GM23248 (cell line): ENCODE measurements around the gene METTL1. TPM values are rescaled to one million over a fixed set of nuclear protein-coding genes. Genes with fewer than 3 reads are reported as not detected.

Experiments
- DNase-seq: peaks from one replicate; pipeline ENCODE4 v3.0.0-alpha.2; 2015
- H2AFZ ChIP-seq: fragments of 200-600 bp; sonication (generic); 2 replicates; pipeline ENCODE4 v1.6.1; 2016; ENCODE audit warnings: antibody characterized with exemption
- H3F3A ChIP-seq: fragments of 200-600 bp; sonication (generic); 2 replicates; pipeline ENCODE4 v1.6.1; 2016; ENCODE audit warnings: mild to moderate bottlenecking, antibody characterized with exemption, mixed run types; ENCODE audit not compliant: insufficient read depth
- H3K27ac ChIP-seq: fragments of 200-600 bp; sonication (generic); 2 replicates; pipeline ENCODE4 v1.5.1; 2016; ENCODE audit warnings: mild to moderate bottlenecking
- H3K27me3 ChIP-seq: fragments of 200-600 bp; sonication (generic); replicated peaks from 2 replicates; pipeline ENCODE4 v1.6.1; 2016; ENCODE audit warnings: mild to moderate bottlenecking; ENCODE audit not compliant: insufficient read depth
- H3K36me3 ChIP-seq: fragments of 200-600 bp; sonication (generic); 2 replicates; pipeline ENCODE4 v1.6.1; 2016; ENCODE audit warnings: low read depth, mild to moderate bottlenecking
- H3K4me1 ChIP-seq: fragments of 200-600 bp; sonication (generic); 2 replicates; pipeline ENCODE4 v1.6.1; 2016; ENCODE audit warnings: mild to moderate bottlenecking; ENCODE audit not compliant: insufficient read depth
- H3K4me2 ChIP-seq: fragments of 200-600 bp; sonication (generic); one replicate; pipeline ENCODE4 v1.6.1; 2016; ENCODE audit warnings: mild to moderate bottlenecking; ENCODE audit not compliant: unreplicated experiment
- H3K4me3 ChIP-seq: fragments of 200-600 bp; sonication (generic); 2 replicates; pipeline ENCODE4 v1.5.1; 2016; ENCODE audit warnings: mild to moderate bottlenecking
- H3K79me2 ChIP-seq: fragments of 200-600 bp; sonication (generic); 2 replicates; pipeline ENCODE4 v1.6.1; 2016; ENCODE audit warnings: mild to moderate bottlenecking; ENCODE audit not compliant: insufficient read depth
- H3K9ac ChIP-seq: fragments of 200-600 bp; sonication (generic); 2 replicates; pipeline ENCODE4 v1.6.1; 2016; ENCODE audit warnings: mild to moderate bottlenecking
- H3K9me2 ChIP-seq: fragments of 200-600 bp; sonication (generic); 2 replicates; pipeline ENCODE4 v1.6.1; 2016; ENCODE audit warnings: mixed run types, mild to moderate bottlenecking, moderate library complexity; ENCODE audit not compliant: insufficient read depth
- H3K9me3 ChIP-seq: fragments of 200-600 bp; sonication (generic); one replicate; pipeline ENCODE4 v1.6.1; 2017; ENCODE audit warnings: low read depth
- H4K20me1 ChIP-seq: fragments of 200-600 bp; sonication (generic); 2 replicates; pipeline ENCODE4 v1.6.0; 2016; ENCODE audit not compliant: insufficient read depth
- EZH2 ChIP-seq: fragments of 200-600 bp; sonication (generic); IDR thresholded peaks from 2 replicates; pipeline ENCODE4 v1.6.1; 2018; ENCODE audit warnings: antibody characterized with exemption, mild to moderate bottlenecking; ENCODE audit not compliant: insufficient read depth, poor library complexity, severe bottlenecking
- EZH2phosphoT487 ChIP-seq: fragments of 200-600 bp; sonication (generic); IDR thresholded peaks from 2 replicates; pipeline ENCODE4 v1.6.1; 2018; ENCODE audit warnings: antibody characterized with exemption, moderate library complexity, mild to moderate bottlenecking, low read depth; ENCODE audit not compliant: insufficient read depth
- WGBS, 2 experiments: methylation state at CpG; one replicate each; pipeline ENCODE4 v1.1.6; 2015 to 2017; ENCODE audit warnings: low lambda C conversion rate in 2 of 2, low coverage in 1 of 2; ENCODE audit errors: missing lambda C conversion rate in 2 of 2; 5-methylcytosine and 5-hydroxymethylcytosine counted together
- in situ Hi-C: fragments of 300-500 bp; cut with MboI; formaldehyde crosslinking; loops from 2 replicates; pipeline ENCODE4 v1.15.0; 2020
- polyA plus RNA-seq: library from polyadenylated mRNA; unstranded; fragments of >200 nt; fragmentation: Nextera tagmentation; extraction: Ambion mirVana; gene quantifications from 2 replicates; pipeline ENCODE4 v1.2.1, GENCODE V29; 2016
- total RNA-seq: library from RNA; depleted of rRNA; stranded (reverse); fragments of >200 nt; shearing (Covaris generic); gene quantifications from 2 replicates; pipeline ENCODE4 v1.2.3, GENCODE V29; 2014

Gene METTL1
- total and polyA plus RNA-seq, 2 experiments from 2014 or later, result 3.7 to 33.2 TPM

DNA sequence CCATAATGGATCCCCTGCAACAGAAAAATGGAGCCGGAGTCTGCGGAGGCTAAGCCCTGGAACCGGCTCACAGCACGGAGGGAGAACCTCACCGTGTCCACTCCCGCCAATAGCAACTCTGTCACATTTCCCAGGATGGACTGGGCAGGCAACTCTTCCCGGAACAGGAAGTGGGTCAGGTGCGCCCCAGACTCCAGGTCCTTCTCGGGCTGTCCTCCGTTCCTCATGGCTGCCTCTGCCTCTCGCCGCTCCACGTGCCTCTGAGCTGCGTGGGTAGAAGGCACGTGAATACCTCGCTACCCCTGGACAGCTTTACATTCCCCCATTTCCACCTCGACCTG, 7.3 kb downstream of the METTL1 start:
- 18 to 22% methylated on average over 13 to 17 of the region's 17 CpGs for WGBS, 2 experiments
- peak overlapping the region; percentile 68 for H2AFZ ChIP-seq

DNA sequence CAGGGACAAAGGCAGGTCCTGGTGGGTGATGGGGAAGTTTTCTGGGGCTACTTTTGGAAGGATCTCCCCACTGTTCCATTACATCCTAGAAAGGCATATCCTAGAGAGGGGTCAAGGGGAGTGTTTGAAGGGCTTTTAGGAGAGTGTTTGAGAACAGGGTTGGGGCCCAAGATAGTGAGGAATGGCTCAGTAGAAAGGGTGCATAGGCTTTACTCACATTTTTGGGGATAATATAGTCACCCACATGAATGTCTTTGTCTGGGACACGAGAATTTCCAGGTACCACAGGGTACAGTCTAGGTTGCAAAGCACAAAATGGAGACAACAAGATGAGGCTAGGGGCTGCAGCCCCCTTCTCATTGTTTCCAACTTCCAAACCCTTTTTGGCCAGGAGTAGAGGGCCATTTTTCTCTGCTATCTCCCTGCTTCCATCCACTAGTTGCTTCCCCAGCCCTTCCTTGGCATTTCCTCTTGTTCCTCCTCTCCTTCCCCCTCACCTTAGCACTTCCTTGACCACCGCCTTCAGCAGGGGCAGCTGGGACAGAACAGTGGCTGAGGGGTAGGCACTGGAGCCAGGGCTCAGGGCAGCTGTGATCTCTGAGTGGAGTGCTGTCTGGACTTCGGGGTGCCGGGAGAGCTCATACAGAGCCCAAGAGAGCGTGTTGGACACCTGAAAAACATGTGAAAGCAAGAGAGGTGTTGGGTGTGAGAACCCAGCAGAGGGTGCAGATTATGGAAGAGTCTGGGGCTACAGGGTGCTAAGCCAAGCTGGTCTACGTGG, 7.8 kb downstream of the METTL1 start:
- peaks cover 15% of the 10 kb centered on the region for H3K27me3 ChIP-seq
- H3K4me3 ChIP-seq, result no peak overlapping the region
- in situ Hi-C loops, result no loop called here
- H4K20me1 ChIP-seq, result no peaks in the 10 kb centered on the region
- no peak overlapping the region for H3K4me2 ChIP-seq
- WGBS, 2 experiments, result 83 to 84% methylated on average over 6 of the region's 6 CpGs
- H2AFZ ChIP-seq, result no peak overlapping the region
- H3F3A ChIP-seq, result peaks cover 4% of the 10 kb centered on the region; the same call in 1 of the 2 replicates
- H3K4me1 ChIP-seq, result 0 out of 2 replicates have a peak, but pooled peaks cover 9% of the 10 kb centered on the region
- TF ChIP-seq EZH2phosphoT487 (no peak), EZH2 (no peak)
- no peaks in the 10 kb centered on the region for H3K9me2 ChIP-seq
- no peak overlapping the region for H3K9ac ChIP-seq
- H3K36me3 ChIP-seq, result no peaks in the 10 kb centered on the region
- H3K9me3 ChIP-seq, result no peaks in the 10 kb centered on the region
- no peaks in the 10 kb centered on the region for H3K79me2 ChIP-seq
- H3K27ac ChIP-seq, result no peak overlapping the region
- DNase-seq, result no peak

More for the DNA sequence above, 7.3 kb downstream of the METTL1 start:
- no peak for DNase-seq
- H3K9me2 ChIP-seq, result no peaks in the 10 kb centered on the region
- H3K36me3 ChIP-seq, result no peaks in the 10 kb centered on the region
- no peaks in the 10 kb centered on the region for H3K79me2 ChIP-seq
- no peak overlapping the region for H3K27ac ChIP-seq
- H3K4me3 ChIP-seq, result peak overlapping the region; percentile 65
- in situ Hi-C loops, result no loop called here
- H3K9ac ChIP-seq, result peak overlapping the region; percentile 49
- TF ChIP-seq EZH2 (no peak), EZH2phosphoT487 (no peak)
- H3K4me1 ChIP-seq, result 0 out of 2 replicates have a peak, but pooled peaks cover 9% of the 10 kb centered on the region
- peaks cover 4% of the 10 kb centered on the region; the same call in 1 of the 2 replicates for H3F3A ChIP-seq
- peaks cover 15% of the 10 kb centered on the region for H3K27me3 ChIP-seq
- no peaks in the 10 kb centered on the region for H4K20me1 ChIP-seq
- peak overlapping the region; percentile 73 for H3K4me2 ChIP-seq
- H3K9me3 ChIP-seq, result no peaks in the 10 kb centered on the region

DNA sequence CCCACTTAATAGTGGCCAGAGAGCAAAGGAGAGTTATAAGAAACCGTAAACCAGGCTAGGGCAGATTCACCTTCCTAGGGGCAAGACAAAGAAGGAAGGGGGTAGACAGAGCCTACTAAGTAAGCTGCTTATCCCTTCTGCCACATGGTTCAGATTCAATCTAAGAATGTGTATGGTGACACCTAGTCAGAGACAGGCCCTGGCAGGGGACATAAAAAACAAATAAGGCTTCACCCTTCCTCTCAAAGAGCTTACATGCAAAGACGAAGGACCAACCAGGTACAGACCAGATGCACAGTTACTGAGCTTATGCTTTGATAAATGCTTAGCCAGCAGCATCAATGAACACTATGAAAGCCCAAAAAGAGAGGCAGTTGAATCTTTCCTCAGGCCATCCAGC, 9.4 kb downstream of the METTL1 start:
- TF ChIP-seq EZH2phosphoT487 (no peak), EZH2 (no peak)
- DNase-seq, result no peak
- no peaks in the 10 kb centered on the region for H3K9me3 ChIP-seq
- H3K9me2 ChIP-seq, result no peaks in the 10 kb centered on the region
- H3K4me2 ChIP-seq, result no peak overlapping the region
- H3K4me3 ChIP-seq, result no peak overlapping the region
- H2AFZ ChIP-seq, result no peak overlapping the region
- H3K9ac ChIP-seq, result no peak overlapping the region
- H3F3A ChIP-seq, result peaks cover 4% of the 10 kb centered on the region; the same call in 1 of the 2 replicates
- in situ Hi-C loops, result no loop called here
- peaks cover 15% of the 10 kb centered on the region for H3K27me3 ChIP-seq
- H4K20me1 ChIP-seq, result no peaks in the 10 kb centered on the region
- no peaks in the 10 kb centered on the region for H3K79me2 ChIP-seq
- no peaks in the 10 kb centered on the region for H3K36me3 ChIP-seq
- H3K4me1 ChIP-seq, result 0 out of 2 replicates have a peak, but pooled peaks cover 8% of the 10 kb centered on the region
- WGBS, 2 experiments, result 68 to 75% methylated on average over 2 of the region's 2 CpGs
- H3K27ac ChIP-seq, result no peak overlapping the region

GRCh38 chr12:57761391-57761998, 10.4 kb downstream of the METTL1 start:
- 68 to 71% methylated on average over 4 of the region's 4 CpGs for WGBS, 2 experiments
- H3K4me1 ChIP-seq, result no peaks in the 10 kb centered on the region
- H4K20me1 ChIP-seq, result no peaks in the 10 kb centered on the region
- H3K27me3 ChIP-seq, result peaks cover 19% of the 10 kb centered on the region
- H3K79me2 ChIP-seq, result no peaks in the 10 kb centered on the region
- peaks cover 4% of the 10 kb centered on the region; the same call in 1 of the 2 replicates for H3F3A ChIP-seq
- H3K9ac ChIP-seq, result no peak overlapping the region
- H3K4me2 ChIP-seq, result no peak overlapping the region
- H3K4me3 ChIP-seq, result no peak overlapping the region
- H2AFZ ChIP-seq, result no peak overlapping the region
- H3K36me3 ChIP-seq, result no peaks in the 10 kb centered on the region
- H3K9me2 ChIP-seq, result no peaks in the 10 kb centered on the region
- no peak for DNase-seq
- no peak for TF ChIP-seq EZH2
- in situ Hi-C loops, result no loop called here
- no peak overlapping the region for H3K27ac ChIP-seq
- H3K9me3 ChIP-seq, result no peaks in the 10 kb centered on the region
